Measurements from ENCODE around the gene TNFRSF1B.

The TNFRSF1B gene

GRCh38 chr1:12228979-12229378, 62.2 kb downstream of the TNFRSF1B start:
- H3K4me3 ChIP-seq (ENCODE audit: low read length), result no peak overlapping the region
- DNase-seq (ENCODE audit: low read depth), result no peak
- TF ChIP-seq CTCF (IDR thresholded peaks at IDR 0.05; ENCODE audit: insufficient read depth, low read depth, low read length, missing control alignments), result no peak

DNA sequence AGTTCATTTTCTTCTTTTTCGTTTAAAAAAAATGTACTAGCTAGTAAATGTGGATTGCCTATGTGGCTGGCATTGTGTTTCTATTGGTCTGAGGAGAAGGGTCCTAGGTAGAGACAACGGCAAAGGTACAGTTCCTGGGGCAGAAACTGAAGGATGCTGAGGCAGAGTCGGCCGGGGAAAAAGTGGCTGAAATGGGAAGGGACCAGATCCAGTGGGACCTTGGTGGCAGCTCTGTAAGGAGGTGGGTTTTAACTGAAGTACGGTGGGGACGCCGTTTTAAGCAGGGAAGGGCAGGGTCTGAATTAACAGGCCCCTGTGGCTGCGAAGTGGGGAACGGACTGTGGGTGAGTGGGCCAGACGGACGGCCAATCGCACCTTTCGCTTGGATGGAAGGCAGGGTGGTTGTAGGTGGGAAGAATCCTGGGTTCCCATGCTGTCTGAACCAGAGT, 62.6 kb downstream of the TNFRSF1B start:
- DNase-seq (ENCODE audit: low read depth), result no peak
- TF ChIP-seq CTCF (IDR thresholded peaks at IDR 0.05; ENCODE audit: insufficient read depth, low read depth, low read length, missing control alignments), result no peak
- no peak overlapping the region for H3K4me3 ChIP-seq (ENCODE audit: low read length)

GRCh38 chr1:12229835-12230548, 63.2 kb downstream of the TNFRSF1B start, which contains the start of gene VPS13D:
VPS13D (plus strand) TSS chr1:12230030; CDS start chr1:12234267, 4,237 bp downstream.
- TF ChIP-seq CTCF (IDR thresholded peaks at IDR 0.05; ENCODE audit: insufficient read depth, low read depth, low read length, missing control alignments), result peak; percentile 71
- peak; percentile 90 for DNase-seq (ENCODE audit: low read depth)
- H3K4me3 ChIP-seq (ENCODE audit: low read length), result peak within 1 kb of the TSS; percentile 94

- no peak for TF ChIP-seq CTCF (IDR thresholded peaks at IDR 0.05; ENCODE audit: insufficient read depth, low read depth, low read length, missing control alignments)
- peak; percentile 15 for DNase-seq (ENCODE audit: low read depth)
- H3K4me3 ChIP-seq (ENCODE audit: low read length), result peak overlapping the region; percentile 94
Measured at GRCh38 chr1:12230549-12231275, 63.9 kb downstream of the TNFRSF1B start.

- H3K4me3 ChIP-seq (ENCODE audit: low read length), result peak overlapping the region; percentile 94
- no peak for TF ChIP-seq CTCF (IDR thresholded peaks at IDR 0.05; ENCODE audit: insufficient read depth, low read depth, low read length, missing control alignments)
- DNase-seq (ENCODE audit: low read depth), result peak; percentile 82
Measured at GRCh38 chr1:12231276-12231595, 64.4 kb downstream of the TNFRSF1B start.

DNA sequence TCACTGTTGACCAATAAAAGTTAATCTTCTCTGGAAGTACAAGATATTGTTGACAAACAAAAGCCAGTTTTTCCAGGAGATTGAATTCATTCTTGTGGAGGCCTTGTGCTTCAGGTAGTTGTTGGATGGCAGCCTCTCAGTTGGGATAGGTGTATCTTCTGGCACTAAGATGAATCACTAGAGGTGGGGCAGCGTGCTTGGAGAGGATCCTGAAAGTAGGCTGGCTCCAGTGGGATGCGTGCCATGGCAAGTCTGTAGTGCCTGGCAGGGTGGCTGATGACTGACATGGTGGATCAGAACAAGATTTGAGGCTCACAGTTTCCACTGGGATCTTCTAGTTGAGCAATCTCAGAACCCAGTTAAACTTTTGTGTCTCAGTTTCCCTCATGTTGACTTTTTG, 65.4 kb downstream of the TNFRSF1B start:
- peak; percentile 99 for DNase-seq (ENCODE audit: low read depth)
- H3K4me3 ChIP-seq (ENCODE audit: low read length), result no peak overlapping the region
- no peak for TF ChIP-seq CTCF (IDR thresholded peaks at IDR 0.05; ENCODE audit: insufficient read depth, low read depth, low read length, missing control alignments)
